CD4-positive, alpha-beta memory T cell (primary cell): ENCODE data around the gene ERV3-1. TPM values are rescaled to one million over a fixed set of nuclear protein-coding genes. Genes with fewer than 3 reads are reported as not detected.
"Not testable (repeated sequence)": the region's sequence is repeated elsewhere in the genome, so short reads cannot be mapped to it uniquely, and the experiment has no call there.

Experiments used
- CTCF ChIA-PET: fragments of 350-600 bp; sonication (Branson Sonifier 250); formaldehyde crosslinking; loops from one replicate; lab custom pipeline; 2021; ENCODE audit warnings: inconsistent platforms; ENCODE audit not compliant: partially characterized antibody; lab: Charles Lee
- POLR2A ChIA-PET: fragments of 350-600 bp; sonication (Branson Sonifier 250); formaldehyde crosslinking; loops from one replicate; lab custom pipeline; 2021; ENCODE audit not compliant: partially characterized antibody; lab: Charles Lee
- DNase-seq, 5 donors: peaks; one replicate each; pipeline versions ENCODE4 v3.0.0 to v3.0.0-alpha.2; 2020 to 2022; ENCODE audit warnings: mixed read lengths in 1 of 5
- H3K27ac ChIP-seq: one replicate; pipeline ENCODE4 v1.7.0; 2013; ENCODE audit warnings: low read depth, low read length
- H3K27me3 ChIP-seq: 2 replicates; pipeline ENCODE4 v1.7.0; 2013; ENCODE audit warnings: mild to moderate bottlenecking, low read length, moderate library complexity; ENCODE audit not compliant: insufficient read depth
- H3K36me3 ChIP-seq: 2 replicates; pipeline ENCODE4 v1.7.0; 2013; ENCODE audit warnings: mild to moderate bottlenecking, low read length, moderate library complexity; ENCODE audit not compliant: insufficient read depth
- H3K4me1 ChIP-seq: 2 replicates; pipeline ENCODE4 v1.7.0; 2013; ENCODE audit warnings: mild to moderate bottlenecking, low read length, moderate library complexity; ENCODE audit not compliant: insufficient read depth
- H3K4me3 ChIP-seq, 2 donors: one replicate each; pipeline ENCODE4 v1.7.0; 2013; ENCODE audit warnings: low read length in 2 of 2, mild to moderate bottlenecking in 1 of 2
- H3K9me3 ChIP-seq, 2 donors: one replicate each; pipeline ENCODE4 v1.7.0; 2013; ENCODE audit warnings: low read length in 2 of 2, control low read depth in 1 of 2; ENCODE audit not compliant: control insufficient read depth in 1 of 2
- H3K27ac Mint-ChIP-seq, 7 donors: one replicate each; pipeline ENCODE4 v1.8.0; 2020 to 2021; ENCODE audit warnings: mixed read lengths in 7 of 7, mild to moderate bottlenecking in 6 of 7, inconsistent platforms in 3 of 7, moderate library complexity in 3 of 7
- H3K27me3 Mint-ChIP-seq, 2 donors: one replicate each; pipeline ENCODE4 v1.8.0; 2020 to 2021; ENCODE audit warnings: mixed read lengths in 2 of 2
- H3K36me3 Mint-ChIP-seq, 2 donors: one replicate each; pipeline ENCODE4 v1.8.0; 2020 to 2021; ENCODE audit warnings: mixed read lengths in 2 of 2, inconsistent platforms in 1 of 2, mild to moderate bottlenecking in 1 of 2
- H3K4me1 Mint-ChIP-seq, 4 donors: one replicate each; pipeline ENCODE4 v1.8.0; 2020 to 2021; ENCODE audit warnings: mixed read lengths in 4 of 4, mild to moderate bottlenecking in 1 of 4
- H3K4me3 Mint-ChIP-seq, 8 donors: one replicate each; pipeline ENCODE4 v1.8.0; 2020 to 2021; ENCODE audit warnings: mixed read lengths in 8 of 8, mild to moderate bottlenecking in 7 of 8, moderate library complexity in 6 of 8, inconsistent platforms in 3 of 8
- H3K9me3 Mint-ChIP-seq, 8 donors: one replicate each; pipeline ENCODE4 v1.8.0; 2020 to 2021; ENCODE audit warnings: mixed read lengths in 8 of 8, mild to moderate bottlenecking in 5 of 8, inconsistent platforms in 3 of 8, moderate library complexity in 1 of 8
- intact Hi-C: fragments of 100-400 bp; cut with micrococcal nuclease; formaldehyde crosslinking; loops from one replicate; pipeline ENCODE4 v1.15.1; 2023
- polyA plus RNA-seq, 2 donors: library from polyadenylated mRNA; unstranded; fragments of 300-500 nt; fragmentation: Illumina TruSeq; gene quantifications; one replicate each; pipeline ENCODE4 v1.2.3, GENCODE V29; 2021
- total RNA-seq, 2 experiments: library from RNA; stranded (reverse); gene quantifications; one replicate each; pipeline ENCODE4 v1.2.3, GENCODE V29; 2021

Gene ERV3-1, protein sequence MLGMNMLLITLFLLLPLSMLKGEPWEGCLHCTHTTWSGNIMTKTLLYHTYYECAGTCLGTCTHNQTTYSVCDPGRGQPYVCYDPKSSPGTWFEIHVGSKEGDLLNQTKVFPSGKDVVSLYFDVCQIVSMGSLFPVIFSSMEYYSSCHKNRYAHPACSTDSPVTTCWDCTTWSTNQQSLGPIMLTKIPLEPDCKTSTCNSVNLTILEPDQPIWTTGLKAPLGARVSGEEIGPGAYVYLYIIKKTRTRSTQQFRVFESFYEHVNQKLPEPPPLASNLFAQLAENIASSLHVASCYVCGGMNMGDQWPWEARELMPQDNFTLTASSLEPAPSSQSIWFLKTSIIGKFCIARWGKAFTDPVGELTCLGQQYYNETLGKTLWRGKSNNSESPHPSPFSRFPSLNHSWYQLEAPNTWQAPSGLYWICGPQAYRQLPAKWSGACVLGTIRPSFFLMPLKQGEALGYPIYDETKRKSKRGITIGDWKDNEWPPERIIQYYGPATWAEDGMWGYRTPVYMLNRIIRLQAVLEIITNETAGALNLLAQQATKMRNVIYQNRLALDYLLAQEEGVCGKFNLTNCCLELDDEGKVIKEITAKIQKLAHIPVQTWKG
- 10 to 100 TPM; 18.4 to 19.9 TPM for total RNA-seq
- polyA plus RNA-seq = 1 to 10 TPM; 5.3 to 9.8 TPM

DNA sequence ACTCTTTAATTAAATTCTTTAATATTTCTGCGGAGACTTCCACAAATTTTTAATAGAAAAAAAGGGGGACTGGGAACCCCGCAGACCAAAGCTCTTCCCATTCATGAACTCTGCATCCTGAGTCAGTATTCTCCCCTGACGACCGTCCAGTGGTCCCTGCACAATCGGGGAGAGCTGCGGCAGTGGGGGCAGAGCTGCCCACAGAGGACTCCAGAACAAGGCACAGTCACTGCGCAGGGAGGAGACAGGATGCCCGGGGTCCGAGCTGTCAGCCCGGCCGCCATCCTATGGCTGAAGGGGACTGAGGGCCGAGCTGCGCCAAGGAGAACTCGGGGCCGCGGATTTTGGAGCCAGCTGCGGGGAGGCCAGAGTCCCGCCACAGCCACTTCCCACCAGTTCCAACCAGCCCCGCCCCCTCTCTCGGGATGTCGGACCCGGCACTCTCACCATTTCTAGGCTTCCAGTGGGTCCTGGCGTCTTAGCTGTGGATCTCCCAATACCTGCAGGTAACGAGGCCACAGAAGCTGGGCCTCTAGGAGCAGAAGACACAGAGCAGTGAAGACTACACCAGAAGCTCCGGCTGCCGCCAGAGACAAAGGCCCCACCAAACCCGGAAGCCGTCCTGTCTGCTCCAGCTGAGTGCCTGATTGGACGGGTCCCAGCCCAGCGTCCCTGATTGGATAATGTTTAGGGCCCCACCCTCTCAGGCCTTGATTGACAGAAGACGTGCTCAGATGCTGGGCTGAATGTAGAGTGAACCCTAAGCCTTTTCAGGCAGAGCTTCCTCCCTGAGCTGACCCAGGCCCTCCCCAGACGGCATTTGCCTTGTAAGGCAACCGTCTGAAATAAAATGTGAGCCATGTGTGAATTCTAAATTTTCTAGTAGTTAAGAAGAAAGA lies at the start of gene ERV3-1:
TSS of gene ERV3-1 (minus strand) at position 594 of the 899 bp plus-strand sequence. CDS start 13,661 bp downstream, outside the sequence.
- CTCF ChIA-PET = interaction anchor here (1.0 to 2.3 kb wide), 2 partner anchors 32 to 54 kb away, joined by 3 to 12 read pairs; no protein-coding TSS in a partner anchor
- H3K27me3 Mint-ChIP-seq = no peaks in the 10 kb centered on the region
- Histone ChIP-seq H3K4me3 (peak within 1 kb of the TSS; percentile 79 to 95), H3K36me3 (peaks cover 3% of the 10 kb centered on the region), H3K27me3 (no peaks in the 10 kb centered on the region), H3K4me1 (peaks cover 30% of the 10 kb centered on the region), H3K9me3 (peaks cover 0 to under 1% of the 10 kb centered on the region in 2 donors), H3K27ac (peak within 1 kb of the TSS; percentile 84)
- H3K4me1 Mint-ChIP-seq = peaks cover 29 to 52% (median 42%) of the 10 kb centered on the region in 4 donors
- peaks cover 0 to 21% (median 8%) of the 10 kb centered on the region in 8 donors for H3K9me3 Mint-ChIP-seq
- peak; percentile 91 to 98 (median 93) for DNase-seq
- peak within 1 kb of the TSS; percentile 90 to 98 (median 97) for H3K27ac Mint-ChIP-seq
- H3K4me3 Mint-ChIP-seq = peak within 1 kb of the TSS; percentile 93 to 97 (median 96)
- intact Hi-C loops = loop anchor here (1.0 to 10.0 kb wide), 9 partner anchors 32 to 699 kb away; partner anchors contain the start of genes ZNF107, ZNF138, ZNF273 and ZNF92
- H3K36me3 Mint-ChIP-seq = peaks cover 35 to 42% of the 10 kb centered on the region in 2 donors
- POLR2A ChIA-PET = interaction anchor here (0.9 to 2.7 kb wide), 17 partner anchors 9 to 1990 kb away, joined by 3 to 34 read pairs (median 5); partner anchors contain the start of genes TYW1, ZNF107, ZNF138 and ZNF273

DNA sequence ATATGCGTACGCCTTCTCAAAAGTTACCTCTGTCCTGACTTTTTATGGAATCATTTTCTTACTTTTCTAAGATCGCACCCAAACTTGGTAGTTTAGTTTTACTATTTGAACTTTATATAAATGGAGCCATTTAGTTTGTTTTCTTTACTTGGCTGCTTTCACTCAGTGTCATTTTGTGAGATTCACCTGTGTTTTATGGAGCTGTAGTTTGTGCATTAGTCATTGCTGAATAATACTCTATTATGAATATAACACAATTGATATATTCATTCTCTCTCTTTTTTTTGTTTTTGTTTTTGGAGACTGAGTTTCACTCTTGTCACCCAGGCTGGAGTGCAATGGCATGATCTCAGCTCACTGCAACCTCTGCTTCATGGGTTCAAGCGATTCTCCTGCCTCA lies 49.3 kb upstream of the ERV3-1 start:
- peaks cover 2 to 19% (median 8%) of the 10 kb centered on the region in 4 donors for H3K4me1 Mint-ChIP-seq
- H3K36me3 ChIP-seq, H3K27me3 ChIP-seq, H3K27me3 Mint-ChIP-seq, H3K9me3 ChIP-seq, POLR2A ChIA-PET, H3K4me3 ChIP-seq, H3K4me1 ChIP-seq, DNase-seq, H3K27ac ChIP-seq, H3K9me3 Mint-ChIP-seq, CTCF ChIA-PET, intact Hi-C loops: not testable (repeated sequence)
- peak overlapping the region in 1 of 8 donors; percentile 48 for H3K4me3 Mint-ChIP-seq
- peaks cover 34 to 37% of the 10 kb centered on the region in 2 donors for H3K36me3 Mint-ChIP-seq
- H3K27ac Mint-ChIP-seq = peak overlapping the region in 1 of 7 donors; percentile 35

DNA sequence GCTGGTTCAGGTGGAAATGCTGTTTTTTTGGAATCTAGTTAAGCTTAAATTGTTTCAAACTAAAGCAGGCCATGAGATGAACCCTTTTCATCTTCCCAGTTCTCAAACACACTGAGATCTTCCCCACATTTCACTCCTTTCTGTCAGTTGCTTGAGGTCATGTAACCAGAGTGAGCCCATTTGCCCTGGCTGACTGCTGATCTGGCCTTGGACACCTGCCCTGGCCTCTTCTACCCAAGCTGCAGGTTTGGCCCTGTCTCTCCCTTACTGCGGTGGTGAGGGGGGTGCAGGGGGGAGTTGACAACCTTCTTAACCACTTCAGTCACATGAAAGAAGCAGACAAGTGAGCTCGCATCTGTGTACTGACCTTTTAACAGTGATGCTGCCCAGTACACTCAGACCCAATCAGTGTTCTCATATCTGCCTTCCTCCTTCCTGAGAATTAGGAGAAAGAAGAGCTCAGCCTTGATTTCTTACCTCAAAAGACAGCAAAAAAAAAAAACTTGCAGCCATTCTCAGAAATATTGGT lies 48.0 kb upstream of the ERV3-1 start:
- H3K27me3 Mint-ChIP-seq, POLR2A ChIA-PET, H3K4me3 ChIP-seq, H3K27ac ChIP-seq, H3K9me3 ChIP-seq, H3K36me3 ChIP-seq, H3K4me1 ChIP-seq, CTCF ChIA-PET, DNase-seq, H3K4me3 Mint-ChIP-seq, H3K27ac Mint-ChIP-seq, H3K27me3 ChIP-seq, H3K9me3 Mint-ChIP-seq, intact Hi-C loops: not testable (repeated sequence)
- Mint-ChIP-seq H3K36me3 (peaks cover 34 to 43% of the 10 kb centered on the region in 2 donors), H3K4me1 (peaks cover 2 to 19% (median 10%) of the 10 kb centered on the region in 4 donors)

DNA sequence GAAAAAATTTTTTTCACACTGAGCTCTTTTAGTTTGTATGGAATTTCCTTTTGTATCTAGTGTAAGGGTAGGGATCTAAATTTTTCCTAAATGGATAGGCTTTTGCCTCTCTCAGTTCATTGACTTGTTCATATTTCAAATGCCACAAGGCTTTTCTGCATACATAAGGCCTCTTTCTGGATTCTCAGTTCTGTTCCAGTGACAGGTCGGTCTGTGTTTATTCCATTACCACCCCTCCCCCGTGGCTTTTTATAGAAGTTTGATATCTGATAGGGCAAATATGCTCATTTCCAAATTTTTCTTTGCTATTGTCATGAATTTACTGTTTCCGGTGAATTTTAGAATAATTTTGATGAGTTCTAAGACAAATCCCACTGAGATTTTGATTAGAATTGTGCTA lies 45.2 kb upstream of the ERV3-1 start:
- H3K36me3 Mint-ChIP-seq = peaks cover 24 to 36% of the 10 kb centered on the region in 2 donors
- H3K9me3 Mint-ChIP-seq, intact Hi-C loops: not testable (repeated sequence)

DNA sequence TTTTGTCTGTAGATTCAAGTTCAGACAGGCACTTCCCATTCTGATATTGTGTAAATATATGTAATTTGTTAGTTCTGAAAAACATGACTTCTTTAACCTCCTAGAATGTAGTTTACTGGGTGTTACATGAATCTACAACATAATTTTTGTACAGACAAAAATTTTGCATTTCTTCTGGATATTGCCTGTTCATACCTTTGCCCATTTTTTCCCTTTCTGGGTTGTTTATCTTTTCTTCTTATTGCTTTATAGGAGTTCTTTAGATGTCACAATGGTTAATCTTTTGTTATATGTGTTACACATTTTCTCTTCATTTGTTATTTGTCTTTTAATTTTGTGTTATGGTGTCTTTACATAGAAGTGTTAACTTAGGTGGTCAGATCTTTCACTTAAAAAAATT lies 44.7 kb upstream of the ERV3-1 start:
- POLR2A ChIA-PET, H3K27ac ChIP-seq: not testable (repeated sequence)
- peaks cover 19 to 32% of the 10 kb centered on the region in 2 donors for H3K36me3 Mint-ChIP-seq

More for the DNA sequence above, 45.2 kb upstream of the ERV3-1 start:
- POLR2A ChIA-PET, H3K4me1 ChIP-seq, DNase-seq, H3K27ac ChIP-seq, H3K27me3 ChIP-seq, H3K4me3 ChIP-seq, H3K4me3 Mint-ChIP-seq, CTCF ChIA-PET, H3K36me3 ChIP-seq, H3K27me3 Mint-ChIP-seq, H3K9me3 ChIP-seq, H3K27ac Mint-ChIP-seq: not testable (repeated sequence)
- H3K4me1 Mint-ChIP-seq = peaks cover 2 to 17% (median 12%) of the 10 kb centered on the region in 4 donors

DNA sequence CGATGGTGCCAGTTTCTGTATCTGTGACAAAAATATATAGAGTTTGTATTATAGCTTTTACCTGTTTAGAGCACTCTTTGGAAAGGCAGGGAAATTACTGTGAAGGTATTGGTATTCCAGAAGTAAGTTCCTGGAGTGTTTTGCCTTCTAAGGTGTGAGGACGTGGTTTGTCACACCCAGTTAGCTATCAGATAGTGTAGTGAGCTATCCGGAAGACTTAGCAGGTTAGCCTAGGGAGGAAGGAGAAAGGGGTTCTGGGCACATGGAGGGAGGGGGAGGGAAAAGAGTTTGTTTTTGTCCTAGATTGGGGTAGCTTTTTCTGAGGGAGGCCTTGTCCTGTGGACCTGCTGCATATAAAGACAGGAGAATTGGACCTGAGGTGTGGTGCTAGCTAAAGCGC lies 39.8 kb upstream of the ERV3-1 start:
- H3K27ac ChIP-seq, H3K4me3 Mint-ChIP-seq, H3K27me3 Mint-ChIP-seq, POLR2A ChIA-PET, CTCF ChIA-PET, DNase-seq, H3K27me3 ChIP-seq, H3K9me3 ChIP-seq, H3K9me3 Mint-ChIP-seq, H3K4me3 ChIP-seq, H3K36me3 ChIP-seq, intact Hi-C loops, H3K4me1 ChIP-seq: not testable (repeated sequence)
- H3K36me3 Mint-ChIP-seq = peaks cover 10 to 15% of the 10 kb centered on the region in 2 donors
- H3K27ac Mint-ChIP-seq = peak overlapping the region in 1 of 7 donors; percentile 72
- H3K4me1 Mint-ChIP-seq = peaks cover 6 to 15% (median 11%) of the 10 kb centered on the region in 4 donors

More for the DNA sequence above, 44.7 kb upstream of the ERV3-1 start:
- CTCF ChIA-PET, intact Hi-C loops, H3K4me3 Mint-ChIP-seq, H3K27me3 Mint-ChIP-seq, H3K36me3 ChIP-seq, H3K27ac Mint-ChIP-seq, H3K9me3 Mint-ChIP-seq, H3K4me1 ChIP-seq, DNase-seq, H3K4me3 ChIP-seq, H3K9me3 ChIP-seq, H3K27me3 ChIP-seq: not testable (repeated sequence)
- peaks cover 4 to 22% (median 16%) of the 10 kb centered on the region in 4 donors for H3K4me1 Mint-ChIP-seq
